GM18508 (cell line): ENCODE results near the gene ZNF555.
"Not testable (repeated sequence)": the region's sequence is repeated elsewhere in the genome, so short reads cannot be mapped to it uniquely, and the experiment has no call there.

Source experiments
- ATAC-seq: cut with Tn5 transposase; IDR thresholded peaks from one replicate; pipeline ENCODE4 v1.9.1; 2021; ENCODE audit warnings: moderate number of reproducible peaks; ENCODE audit not compliant: insufficient read depth, unreplicated experiment

The ZNF555 gene

GRCh38 chr19:2840794-2841791 is at the start of gene ZNF555:
TSS of gene ZNF555 (plus strand) at chr19:2841475. CDS start at chr19:2841573, 98 bp downstream.
- ATAC-seq, result no peak

DNA sequence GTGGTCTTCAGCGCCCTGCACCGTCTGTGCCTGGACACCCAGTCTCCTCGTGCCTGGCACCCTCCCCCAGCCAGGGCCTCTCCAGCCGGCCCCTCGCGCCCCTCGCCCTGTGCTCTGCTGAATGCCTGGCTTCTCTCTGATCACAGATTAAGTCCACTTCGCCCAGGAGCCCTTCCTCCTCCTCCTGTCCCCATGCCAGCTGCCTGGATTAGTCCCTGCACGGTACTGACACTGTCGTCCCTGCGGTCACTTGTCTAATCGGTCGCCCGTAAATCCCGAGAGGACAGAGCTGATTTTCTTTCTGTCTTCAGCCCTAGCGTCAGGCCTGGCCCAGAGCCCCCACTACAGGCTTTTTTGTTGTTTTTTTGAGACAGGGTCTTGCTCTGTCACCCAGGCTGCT is 49.4 kb upstream of the ZNF555 start:
- ATAC-seq, result no peak

- not testable (repeated sequence) for ATAC-seq
Measured at GRCh38 chr19:2792666-2793065, 48.6 kb upstream of the ZNF555 start.

- no peak for ATAC-seq
Measured at GRCh38 chr19:2793126-2793525, 48.1 kb upstream of the ZNF555 start.

GRCh38 chr19:2793577-2793976 is 47.7 kb upstream of the ZNF555 start:
- ATAC-seq, result no peak

- no peak for ATAC-seq
Measured at GRCh38 chr19:2795827-2796658, 45.2 kb upstream of the ZNF555 start.

- no peak for ATAC-seq
Measured at GRCh38 chr19:2796659-2797266, 44.5 kb upstream of the ZNF555 start.

DNA sequence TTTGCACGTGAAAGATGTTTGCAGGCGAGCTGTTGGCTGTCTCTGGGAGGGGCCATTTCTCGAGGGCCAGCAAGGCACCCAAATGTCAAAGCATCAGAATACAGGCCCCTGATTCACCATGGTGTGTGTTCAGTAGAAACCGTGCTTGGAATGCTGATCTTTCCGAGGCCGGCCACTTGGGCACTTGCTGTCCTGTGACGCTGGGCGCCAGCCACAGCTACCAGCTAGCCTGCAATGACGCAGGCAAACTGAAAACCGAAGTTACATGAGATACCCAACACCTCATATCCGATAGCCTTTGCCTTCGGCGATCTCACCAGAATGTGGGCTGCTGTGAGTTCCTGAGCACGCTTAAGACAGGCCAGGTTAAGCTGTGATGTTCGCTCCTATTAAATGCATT is 44.0 kb upstream of the ZNF555 start:
- ATAC-seq, result no peak

- ATAC-seq, result no peak
Measured at GRCh38 chr19:2798158-2798685, 43.1 kb upstream of the ZNF555 start.

- no peak for ATAC-seq
Measured at GRCh38 chr19:2798733-2799132, 42.5 kb upstream of the ZNF555 start.

GRCh38 chr19:2799273-2800020 is 41.8 kb upstream of the ZNF555 start:
- no peak for ATAC-seq

- no peak for ATAC-seq
Measured at GRCh38 chr19:2800506-2800905, 40.8 kb upstream of the ZNF555 start.

DNA sequence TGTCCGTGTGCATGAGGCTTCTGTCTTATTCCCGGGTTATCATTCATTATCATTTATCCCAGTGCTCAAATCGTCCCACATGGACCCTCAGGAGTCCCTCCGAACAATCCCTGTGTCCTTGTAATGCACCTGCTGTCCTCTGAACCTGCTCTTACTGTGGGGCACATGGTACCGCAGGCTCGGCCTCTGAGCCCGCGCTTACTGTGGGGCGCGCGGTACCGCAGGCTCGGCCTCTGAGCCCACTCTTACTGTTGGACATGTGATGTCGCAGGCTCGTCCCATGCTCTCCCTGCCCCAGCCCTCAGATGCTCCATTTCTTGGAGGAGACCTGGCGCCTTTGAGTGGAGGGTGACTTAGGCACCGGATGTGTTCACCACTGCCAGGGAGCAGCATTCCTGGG is 38.4 kb upstream of the ZNF555 start:
- no peak for ATAC-seq

- ATAC-seq, result no peak
Measured at GRCh38 chr19:2803486-2804155, 37.7 kb upstream of the ZNF555 start.

- ATAC-seq, result no peak
Measured at GRCh38 chr19:2804156-2805004, 36.9 kb upstream of the ZNF555 start.

GRCh38 chr19:2805261-2805900 is 35.9 kb upstream of the ZNF555 start:
- no peak for ATAC-seq

DNA sequence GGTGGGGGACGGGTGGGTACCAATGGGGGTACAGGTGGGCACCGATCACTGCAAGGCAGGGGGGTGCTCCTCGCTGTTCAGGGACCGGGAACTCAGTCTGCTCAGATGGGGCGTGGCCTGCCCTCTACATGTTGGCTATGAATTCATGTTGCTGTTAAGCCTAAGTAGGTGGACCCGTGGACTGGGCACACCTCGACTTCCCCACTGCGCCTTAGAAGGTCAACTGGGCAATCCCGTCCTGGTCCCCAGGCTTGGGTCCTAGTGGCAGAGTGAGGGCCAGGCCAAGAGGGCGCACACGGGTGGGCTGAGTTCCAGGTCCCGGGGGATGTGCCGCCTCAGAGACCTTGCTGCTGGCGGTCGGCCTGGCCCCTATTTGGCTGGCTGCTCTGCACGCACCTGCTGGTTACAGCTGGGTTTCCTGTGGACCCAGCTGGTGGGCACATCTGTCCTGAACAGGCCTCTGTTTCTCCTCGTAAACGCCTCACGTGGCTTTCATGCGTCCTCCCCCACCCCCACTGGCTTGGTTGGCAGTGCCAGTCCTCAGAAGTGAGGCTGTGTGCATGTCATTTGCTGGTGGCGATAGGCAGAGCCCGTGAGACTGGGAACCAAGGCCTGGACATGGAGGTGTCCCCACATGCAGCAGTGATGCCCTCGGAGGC is 35.2 kb upstream of the ZNF555 start:
- ATAC-seq, result no peak
